NCI-H187 treated with DMSO at 0.1 percent for 48 hours (cell line): ENCODE data around the gene MPC2.

Experiments
- DNase-seq: peaks from one replicate; lab custom pipeline; 2025; lab: John Stamatoyannopoulos, UW

The MPC2 gene

DNA sequence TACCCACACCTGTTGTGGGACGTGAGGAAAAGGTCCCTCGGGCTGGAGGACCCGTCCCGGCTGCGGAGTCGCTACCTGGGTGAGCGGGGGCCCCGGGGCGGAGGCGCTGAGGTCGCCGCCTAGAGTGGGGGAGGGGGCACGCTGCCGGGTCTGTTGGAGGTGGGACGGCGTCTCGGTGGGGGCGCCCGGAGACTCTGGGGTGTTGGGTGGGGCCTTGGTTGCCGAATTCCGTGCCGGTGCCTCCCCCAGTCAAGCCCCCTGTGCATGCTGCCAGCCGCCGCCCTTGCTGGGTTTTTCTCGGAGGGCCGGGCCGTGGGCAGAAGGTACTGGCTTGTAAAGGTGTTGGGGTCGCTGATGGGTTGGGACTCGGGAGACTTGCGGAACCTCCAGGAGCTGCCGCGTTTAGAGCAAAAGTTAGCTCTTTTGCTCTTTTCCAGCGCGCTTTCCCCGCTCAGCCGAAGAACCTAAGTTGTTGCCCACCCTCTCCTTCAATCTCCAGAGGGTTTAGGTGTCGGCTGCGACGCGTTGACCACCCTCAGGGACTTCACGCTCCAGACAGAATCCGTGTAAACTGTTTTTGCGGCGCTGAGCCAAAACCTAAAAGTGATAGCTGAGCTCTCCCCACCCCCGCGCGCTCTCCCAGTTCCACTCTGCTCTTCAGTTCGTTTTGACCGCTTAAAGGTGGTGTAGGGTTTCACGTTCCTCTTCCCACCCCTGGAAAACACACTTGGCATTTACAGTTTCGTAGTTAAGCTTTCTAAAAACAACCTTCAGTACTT, at the start of gene MPC2:
Gene MPC2 (minus strand): TSS at position 143 of the 779 bp plus-strand sequence. CDS start 1,231 bp downstream, outside the sequence.
- peak; percentile 84 for DNase-seq

DNA sequence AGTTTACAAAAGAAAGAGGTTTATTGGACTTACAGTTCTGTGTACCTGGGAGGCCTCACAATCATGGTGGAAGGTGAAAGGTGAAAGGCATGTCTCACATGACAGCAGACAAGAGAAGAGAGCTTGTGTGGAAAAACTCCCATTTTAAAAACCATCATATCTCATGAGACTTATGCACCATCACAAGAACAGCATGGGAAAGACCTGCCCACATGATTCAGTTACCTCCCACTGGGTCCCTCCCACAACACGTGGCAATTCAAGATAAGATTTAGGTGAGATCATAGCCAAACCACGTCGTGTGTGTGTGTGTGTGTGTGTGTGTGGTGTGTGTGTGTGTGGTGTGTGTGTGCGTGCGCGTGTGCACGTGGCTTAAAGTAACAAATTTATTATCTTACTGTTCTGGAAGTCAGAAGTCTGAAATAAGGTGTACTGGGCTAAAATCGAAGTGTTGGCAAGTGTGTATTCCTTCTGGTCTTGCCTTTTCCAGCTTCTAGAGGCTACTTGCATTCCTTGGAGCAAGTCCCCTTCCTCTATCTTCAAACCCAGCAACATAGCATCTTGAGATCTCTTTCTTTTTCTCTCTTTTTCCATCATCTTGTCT, 48.1 kb upstream of the MPC2 start:
- DNase-seq: no peak

GRCh38 chr1:167983797-167984420, 47.0 kb upstream of the MPC2 start:
- DNase-seq: no peak

GRCh38 chr1:167981933-167982332, 45.1 kb upstream of the MPC2 start:
- DNase-seq: no peak

- no peak for DNase-seq
Measured at GRCh38 chr1:167977245-167977644, 40.4 kb upstream of the MPC2 start.

GRCh38 chr1:167974698-167975097, 37.8 kb upstream of the MPC2 start:
- DNase-seq: no peak

- DNase-seq: no peak
Measured at GRCh38 chr1:167973832-167974231, 37.0 kb upstream of the MPC2 start.

DNA sequence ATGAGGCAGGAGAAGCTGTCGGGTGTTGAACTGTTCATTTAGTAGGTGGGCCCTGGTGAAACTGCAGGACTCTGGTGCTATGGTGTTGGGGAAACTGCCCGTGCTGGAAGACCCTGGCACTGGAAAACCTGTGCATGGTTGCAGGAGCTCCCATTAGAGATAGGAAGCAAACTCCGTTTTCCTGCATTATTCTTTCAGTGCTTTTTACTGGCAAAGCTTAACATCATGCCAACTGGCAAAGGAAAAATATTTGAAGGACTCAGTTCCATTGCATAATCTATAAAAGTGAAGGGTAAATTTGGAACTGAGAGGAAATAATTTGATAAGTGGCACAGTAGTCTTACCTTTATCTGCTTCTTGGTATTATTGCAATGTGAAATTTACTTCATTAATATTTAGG, 31.7 kb upstream of the MPC2 start:
- DNase-seq: no peak

- DNase-seq: no peak
Measured at GRCh38 chr1:167966050-167966449, 29.2 kb upstream of the MPC2 start.

GRCh38 chr1:167964646-167965045, 27.8 kb upstream of the MPC2 start:
- DNase-seq: no peak

DNA sequence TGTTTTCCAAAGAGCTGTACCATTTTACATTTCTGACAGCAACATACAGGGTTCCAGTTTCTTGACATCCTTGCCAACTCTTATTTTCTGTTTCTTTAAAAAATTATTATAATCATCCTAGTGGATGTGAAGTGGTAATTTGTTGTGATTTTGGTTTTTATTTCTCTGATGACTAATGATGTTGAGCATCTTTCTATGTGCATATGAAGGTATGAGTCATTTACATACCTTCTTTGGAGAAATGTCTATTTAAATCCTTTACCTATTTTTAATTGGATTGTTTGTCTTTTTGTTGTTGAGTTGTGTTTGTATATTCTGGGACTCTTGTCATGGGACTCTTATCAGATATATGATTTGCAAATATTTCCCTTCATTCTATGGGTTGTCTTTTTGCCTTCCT, 20.8 kb upstream of the MPC2 start:
- DNase-seq: no peak

DNA sequence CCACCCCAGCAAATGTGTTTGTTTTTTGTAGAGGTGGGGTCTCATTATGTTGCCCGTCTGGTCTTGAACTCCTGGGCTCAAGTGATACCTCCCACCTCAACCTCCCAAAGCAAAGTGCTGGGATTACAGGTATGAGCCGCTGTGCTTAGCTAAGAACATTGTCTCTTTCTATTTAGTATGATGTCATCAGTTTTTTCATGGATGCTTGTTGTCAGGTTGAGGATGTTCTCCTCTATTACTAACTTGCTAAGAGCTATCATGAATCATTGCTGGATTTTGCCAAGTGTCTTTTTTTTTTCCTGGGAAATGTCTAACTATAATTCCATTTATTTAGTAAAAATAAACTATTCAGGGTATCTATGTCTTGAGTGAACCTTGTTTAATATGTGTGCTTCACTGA, 19.0 kb upstream of the MPC2 start:
- no peak for DNase-seq

GRCh38 chr1:167950569-167950968, 13.7 kb upstream of the MPC2 start:
- DNase-seq: no peak

DNA sequence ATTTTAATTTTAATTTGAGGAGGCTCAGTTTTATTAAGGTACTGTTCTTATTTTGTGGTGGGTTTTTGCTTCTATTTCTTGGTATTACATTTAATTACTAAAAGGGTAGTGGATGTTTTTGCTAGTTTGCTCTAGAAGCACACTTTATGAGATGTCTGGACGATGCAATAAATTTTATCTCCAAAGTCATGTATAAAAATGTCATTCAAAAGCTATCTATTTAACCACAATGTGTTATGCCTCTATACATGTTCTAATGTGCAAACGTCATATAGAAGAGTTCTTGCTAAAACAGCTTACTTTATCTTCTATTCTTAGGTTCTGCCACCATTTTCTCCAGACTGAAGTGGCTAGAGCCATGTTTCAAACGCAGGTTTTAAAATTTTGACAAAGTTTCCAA, 12.9 kb upstream of the MPC2 start:
- no peak for DNase-seq

DNA sequence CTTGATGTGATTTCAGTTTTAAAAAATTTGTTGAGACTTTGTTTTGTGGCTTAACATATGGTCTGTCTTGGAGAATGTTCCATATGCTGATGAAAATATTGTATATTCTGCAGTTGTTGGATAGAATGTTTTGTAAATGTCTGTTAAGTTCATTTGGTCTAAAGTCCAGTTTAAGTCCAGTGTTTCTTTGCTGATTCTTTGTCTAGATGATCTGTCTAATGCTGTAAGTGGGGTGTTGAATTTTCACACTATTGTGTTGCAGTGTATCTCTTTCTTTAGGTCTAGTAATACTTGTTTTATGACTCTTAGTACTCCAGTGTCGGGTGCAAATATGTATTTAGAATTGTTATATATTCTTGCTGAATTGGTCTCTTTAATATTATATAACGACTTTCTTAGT, 10.9 kb upstream of the MPC2 start:
- DNase-seq: no peak

- DNase-seq: no peak
Measured at GRCh38 chr1:167943541-167943940, 6.7 kb upstream of the MPC2 start.

GRCh38 chr1:167940264-167940663, 3.4 kb upstream of the MPC2 start:
- DNase-seq: no peak

DNA sequence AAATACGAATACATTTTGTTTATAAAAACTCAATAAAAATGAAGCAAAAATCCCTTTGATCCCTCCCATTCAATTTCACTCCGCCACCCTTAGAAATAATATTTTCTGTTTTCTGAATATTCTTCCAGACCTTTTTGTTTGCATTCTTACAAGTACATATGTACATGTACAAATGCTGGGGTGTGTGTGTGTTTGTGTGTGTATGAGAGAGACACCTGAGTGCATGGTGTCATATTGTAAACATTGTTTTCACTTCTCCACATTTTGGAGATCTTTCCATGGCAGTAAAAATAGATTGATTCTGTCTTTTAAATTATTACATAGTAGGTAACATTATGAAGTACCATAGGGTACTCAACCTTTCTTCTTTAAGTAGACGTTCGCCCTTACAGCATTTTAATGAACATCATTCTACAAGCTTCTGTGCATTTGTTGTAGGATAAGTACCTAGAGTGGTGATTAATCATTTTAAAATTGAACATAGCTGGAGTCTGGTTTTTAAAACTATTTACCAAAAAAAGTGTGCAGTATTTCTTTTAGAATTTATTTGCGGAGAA, 1.3 kb upstream of the MPC2 start:
- DNase-seq: peak; percentile 54

DNA sequence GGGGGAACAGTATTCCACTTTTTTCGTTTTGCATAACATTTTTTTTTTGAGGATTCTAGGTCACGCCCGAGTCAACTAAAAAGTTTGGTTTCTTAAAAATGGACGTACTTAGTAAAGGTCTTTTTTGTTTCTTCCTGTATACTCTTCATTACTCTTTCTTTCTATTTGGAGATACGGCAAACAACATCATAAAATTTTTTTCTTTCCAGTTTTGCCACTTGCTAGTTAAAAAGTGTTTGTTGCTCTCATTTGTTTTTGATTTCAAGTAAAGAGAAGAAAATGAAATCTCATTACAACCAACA, 788 bp upstream of the MPC2 start:
- no peak for DNase-seq

DNA sequence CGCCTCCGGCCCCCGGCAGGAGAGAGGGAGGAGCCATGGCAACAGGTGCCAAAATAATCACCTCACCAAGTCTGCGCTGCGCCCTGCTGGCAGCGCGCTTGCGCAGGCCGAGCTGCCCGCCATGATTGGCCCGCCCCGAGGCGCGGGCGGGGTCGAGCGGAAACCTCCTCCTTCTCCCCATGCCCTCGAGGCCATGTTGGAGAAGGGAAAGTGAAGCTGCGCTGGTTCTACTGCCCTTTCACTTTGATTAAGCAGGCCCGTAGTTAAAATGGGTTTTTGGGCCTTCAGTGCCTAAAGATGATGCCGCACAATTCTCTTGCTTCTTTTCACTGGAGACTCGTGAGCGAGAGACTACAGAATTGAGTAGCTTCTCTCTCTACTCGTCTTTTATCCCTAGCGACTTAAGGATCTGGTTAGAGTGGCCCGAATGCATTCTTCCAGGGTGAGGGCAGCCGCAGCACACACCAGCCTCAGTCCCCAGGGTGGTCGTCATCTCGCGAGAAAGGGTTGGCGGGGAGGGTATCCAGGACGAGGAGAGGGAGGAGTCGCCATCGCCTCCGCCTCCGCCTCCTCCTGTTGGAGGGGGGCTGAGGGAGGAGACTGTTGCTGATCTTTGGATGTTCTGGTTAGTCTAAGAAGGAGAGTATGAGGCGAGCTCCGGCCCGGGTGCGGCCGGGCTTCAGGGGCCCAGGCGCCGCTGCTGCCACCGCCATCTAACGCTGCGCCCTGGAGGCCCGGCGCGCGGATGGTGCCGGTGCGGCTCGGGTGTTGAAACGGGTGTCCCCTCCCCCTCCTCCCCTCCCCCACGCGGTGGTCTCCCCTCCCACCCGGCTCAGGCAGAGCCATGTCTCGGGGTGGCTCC, 573 bp downstream of the MPC2 start, which contains the start of gene DCAF6:
Gene DCAF6 (plus strand): TSS at position 616 of the 862 bp plus-strand sequence. CDS start 229 bp downstream, at position 845.
- DNase-seq: peak; percentile 99

DNA sequence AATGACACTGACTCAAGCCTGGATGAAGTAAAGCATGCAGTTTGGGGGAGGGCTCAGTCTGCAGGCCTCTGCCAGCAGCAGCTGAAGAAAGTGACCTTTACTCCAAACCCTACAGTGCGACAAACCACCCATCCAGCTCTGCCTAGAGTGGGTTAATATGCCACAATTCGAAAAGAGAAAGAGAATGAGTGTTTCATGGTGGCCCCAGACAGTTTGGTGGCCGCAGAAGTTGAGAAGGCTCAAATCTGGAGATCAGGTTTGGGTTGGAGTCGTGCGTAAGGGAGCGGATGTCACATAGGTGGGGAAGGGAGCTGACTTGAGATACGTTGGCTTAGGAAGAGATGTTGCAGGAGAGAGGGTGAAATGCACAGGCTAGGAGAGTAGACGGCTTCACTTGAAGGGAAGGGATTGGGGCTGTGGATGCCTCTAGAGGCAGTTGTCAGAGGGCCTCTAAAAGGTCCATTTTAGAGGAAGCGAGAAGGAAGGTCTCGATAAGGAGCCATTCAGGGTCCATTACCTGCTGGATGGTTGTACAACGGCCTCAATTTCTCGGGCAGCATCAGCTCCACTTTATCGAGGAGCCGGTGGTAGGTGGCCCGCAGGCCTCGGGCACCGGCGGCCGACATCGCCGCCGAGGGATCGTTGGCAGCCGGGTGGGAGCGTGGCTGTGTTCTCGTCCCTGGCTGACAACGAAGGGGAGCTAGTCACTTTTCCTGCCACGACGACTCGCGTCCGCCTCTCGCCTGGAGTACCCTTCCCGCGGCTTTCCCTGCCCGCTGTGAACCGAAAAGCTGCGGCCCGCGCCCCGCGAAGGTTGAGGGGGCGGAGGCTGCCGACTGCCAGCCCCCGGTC, 1.4 kb downstream of the MPC2 start:
- DNase-seq: peak; percentile 51
